Amniotic stem cell (primary cell): ENCODE results near the gene VAPB.
"Not testable (repeated sequence)": the region's sequence is repeated elsewhere in the genome, so short reads cannot be mapped to it uniquely, and the experiment has no call there.

Source experiments
- DNase-seq: peaks from one replicate; lab custom pipeline; 2025; lab: John Stamatoyannopoulos, UW

The VAPB gene

DNA sequence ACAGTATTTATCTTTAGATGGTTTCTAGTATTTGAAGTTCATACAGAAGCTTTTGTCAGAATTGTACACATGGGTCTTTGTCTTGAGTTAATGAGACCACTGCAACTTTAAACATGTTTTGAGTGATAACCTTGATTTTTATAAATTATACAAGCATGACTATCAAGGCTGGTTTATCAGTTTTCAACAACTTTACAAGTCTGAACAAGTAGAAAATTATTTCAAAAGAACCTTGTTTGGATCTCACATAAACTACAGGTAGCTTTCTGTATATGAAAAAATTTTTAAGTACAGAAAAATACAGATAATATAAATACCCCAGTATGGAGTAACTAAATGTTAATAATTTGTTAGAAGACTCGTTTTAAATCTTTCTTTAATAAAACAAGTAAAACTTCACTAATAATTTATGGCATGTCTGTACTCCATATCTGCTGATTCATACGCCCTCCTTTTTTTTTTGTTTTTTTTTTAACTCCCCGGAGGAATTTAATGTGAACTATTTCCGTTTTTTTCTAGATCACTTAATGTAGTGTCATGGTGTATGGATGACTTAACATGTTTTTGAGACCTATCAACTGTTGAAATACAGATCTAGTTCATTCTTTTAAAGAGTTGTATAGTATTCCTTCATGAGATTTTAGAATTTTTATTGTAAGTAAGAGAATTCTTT, 18.3 kb downstream of the VAPB start:
- no peak for DNase-seq

DNA sequence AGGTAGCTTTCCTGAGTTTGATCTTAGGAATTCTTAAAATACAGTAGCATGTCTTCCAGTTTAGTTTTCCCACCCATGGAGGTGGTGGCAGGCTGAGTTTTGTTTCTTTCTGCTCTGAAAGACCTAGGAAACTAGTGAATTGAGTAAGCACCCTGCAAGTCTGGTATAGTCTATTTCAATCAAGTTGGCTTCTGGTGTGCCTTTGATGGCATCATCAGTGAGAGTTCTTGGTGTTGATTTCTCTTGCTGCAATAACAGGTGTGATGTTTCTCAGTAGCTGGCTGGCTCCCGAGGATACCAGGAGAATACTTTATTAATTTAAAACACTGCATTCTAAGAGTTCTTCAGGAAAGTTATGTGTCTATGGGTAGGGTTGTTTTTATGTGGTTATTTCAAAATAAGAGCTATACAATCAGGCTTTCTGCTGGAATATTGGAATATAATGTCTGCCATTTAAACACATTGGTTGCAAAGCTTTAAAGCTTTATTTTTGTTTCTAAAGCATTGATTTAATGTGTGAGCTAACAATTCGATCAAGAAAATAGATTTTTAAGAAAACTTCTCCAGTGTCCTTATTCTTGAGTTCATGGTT, 19.0 kb downstream of the VAPB start:
- DNase-seq, result no peak

DNA sequence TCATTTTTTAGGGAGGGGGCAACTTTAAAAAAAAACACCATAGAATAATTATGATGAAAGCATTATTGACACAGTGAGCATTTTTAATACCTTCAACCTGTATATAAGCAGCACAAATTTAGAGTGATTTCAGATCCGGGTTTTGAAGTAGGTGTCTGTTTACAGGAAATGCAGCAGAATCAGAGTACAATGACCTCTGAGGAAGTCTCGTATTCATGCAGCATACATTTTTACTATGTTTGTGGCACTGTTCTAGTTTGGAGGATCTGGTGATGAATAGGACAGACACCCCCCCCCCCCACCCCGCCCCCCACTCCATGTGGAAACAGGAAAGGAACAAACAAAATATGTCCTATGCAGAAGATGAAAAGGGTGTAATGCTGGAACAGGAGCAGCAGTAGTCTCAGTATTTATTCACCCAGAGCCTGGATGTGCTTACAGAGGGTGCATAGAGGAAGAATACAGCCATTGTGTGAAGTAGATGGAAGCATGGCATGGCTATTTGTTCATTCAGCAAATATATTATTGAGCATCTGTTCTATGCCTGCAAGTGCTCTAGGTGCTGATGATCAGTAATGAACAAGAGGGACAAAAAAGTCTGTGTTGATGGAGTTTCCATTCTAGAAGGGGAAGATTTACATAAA, 19.7 kb downstream of the VAPB start:
- DNase-seq, result no peak

DNA sequence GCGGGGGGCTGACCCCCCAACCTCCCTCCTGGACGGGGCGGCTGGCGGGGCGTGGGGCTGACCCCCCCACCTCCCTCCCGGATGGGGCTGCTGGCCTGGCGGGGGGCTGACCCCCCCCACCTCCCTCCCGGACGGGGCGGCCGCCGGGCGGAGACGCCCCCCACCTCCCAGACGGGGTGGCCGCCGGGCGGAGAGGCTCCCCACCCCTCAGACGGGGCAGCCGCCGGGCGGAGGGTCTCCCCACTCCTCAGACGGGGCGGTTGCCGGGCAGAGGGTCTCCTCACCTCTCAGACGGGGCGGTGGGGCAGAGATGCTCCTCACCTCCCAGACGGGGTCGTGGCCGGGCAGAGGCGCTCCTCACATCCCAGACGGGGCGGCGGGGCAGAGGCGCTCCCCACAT, 25.2 kb downstream of the VAPB start:
- not testable (repeated sequence) for DNase-seq

DNA sequence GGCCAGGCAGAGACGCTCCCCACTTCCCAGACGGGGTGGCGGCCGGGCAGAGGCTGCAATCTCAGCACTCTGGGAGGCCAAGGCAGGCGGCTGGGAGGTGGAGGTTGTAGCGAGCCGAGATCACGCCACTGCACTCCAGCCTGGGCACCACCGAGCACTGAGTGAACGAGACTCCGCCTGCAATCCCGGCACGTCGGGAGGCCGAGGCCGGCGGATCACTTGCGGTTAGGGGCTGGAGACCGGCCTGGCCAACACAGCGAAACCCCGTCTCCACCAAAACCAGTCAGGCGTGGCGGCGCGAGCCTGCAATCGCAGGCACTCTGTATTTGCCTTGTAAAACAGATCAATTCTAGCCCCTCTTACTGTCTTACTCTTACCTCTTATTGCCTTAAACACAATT, 25.8 kb downstream of the VAPB start:
- DNase-seq, result not testable (repeated sequence)

DNA sequence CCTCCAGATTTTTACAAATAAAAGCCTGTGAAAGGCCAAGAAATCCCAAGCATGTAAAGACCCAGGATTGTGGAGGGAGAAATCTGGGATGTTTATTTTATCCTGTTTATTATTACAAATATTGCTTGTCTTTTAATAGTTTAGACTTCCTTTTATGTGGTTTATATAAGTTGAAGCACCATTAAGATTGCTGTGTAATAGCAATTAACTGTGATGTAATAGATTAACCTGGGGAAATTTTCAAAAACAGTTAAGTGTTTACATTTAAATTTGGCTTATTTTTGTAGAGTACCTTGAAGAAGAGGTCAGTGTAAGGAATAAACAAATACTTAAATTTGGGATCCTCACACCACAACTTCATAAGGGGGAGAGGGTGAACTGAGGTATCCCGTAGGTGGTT, 27.0 kb downstream of the VAPB start:
- no peak for DNase-seq

DNA sequence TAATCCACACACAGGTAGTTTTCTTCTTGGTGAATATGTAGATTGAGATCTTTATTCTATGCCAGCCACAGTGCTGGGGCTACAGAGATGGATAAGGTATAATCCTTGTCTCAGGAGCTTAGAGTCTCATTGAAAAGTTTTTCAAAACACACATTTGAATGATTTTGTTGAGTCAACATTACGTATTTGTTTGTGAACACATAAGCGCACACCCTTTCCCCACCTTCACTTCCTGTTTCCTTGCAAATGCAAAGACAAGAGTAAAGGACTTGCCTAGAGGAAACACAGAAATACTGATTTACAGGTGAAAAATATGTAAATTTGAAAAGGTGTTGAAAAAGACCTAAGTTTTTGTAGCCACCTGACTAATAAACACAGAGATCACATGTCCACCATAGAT, 27.8 kb downstream of the VAPB start:
- DNase-seq, result no peak

DNA sequence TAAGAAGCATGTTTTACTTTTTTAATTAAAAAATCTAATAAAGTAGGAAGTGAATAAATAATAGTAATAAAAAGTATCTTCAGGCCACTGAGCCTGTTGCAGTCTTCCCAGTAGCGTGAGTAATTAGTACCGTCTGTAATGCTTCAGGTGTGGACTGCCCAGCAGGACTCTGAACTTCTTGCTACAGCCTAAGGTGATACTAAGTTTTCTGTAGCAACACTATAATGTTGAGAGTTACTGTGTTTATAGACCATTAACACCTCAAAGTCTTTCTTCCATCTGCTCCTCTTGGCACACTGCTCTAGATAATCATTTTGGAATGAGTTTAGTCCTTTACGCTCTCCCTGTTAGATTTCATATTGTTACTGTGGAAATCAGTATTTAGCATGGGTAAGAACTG, 28.4 kb downstream of the VAPB start:
- no peak for DNase-seq

DNA sequence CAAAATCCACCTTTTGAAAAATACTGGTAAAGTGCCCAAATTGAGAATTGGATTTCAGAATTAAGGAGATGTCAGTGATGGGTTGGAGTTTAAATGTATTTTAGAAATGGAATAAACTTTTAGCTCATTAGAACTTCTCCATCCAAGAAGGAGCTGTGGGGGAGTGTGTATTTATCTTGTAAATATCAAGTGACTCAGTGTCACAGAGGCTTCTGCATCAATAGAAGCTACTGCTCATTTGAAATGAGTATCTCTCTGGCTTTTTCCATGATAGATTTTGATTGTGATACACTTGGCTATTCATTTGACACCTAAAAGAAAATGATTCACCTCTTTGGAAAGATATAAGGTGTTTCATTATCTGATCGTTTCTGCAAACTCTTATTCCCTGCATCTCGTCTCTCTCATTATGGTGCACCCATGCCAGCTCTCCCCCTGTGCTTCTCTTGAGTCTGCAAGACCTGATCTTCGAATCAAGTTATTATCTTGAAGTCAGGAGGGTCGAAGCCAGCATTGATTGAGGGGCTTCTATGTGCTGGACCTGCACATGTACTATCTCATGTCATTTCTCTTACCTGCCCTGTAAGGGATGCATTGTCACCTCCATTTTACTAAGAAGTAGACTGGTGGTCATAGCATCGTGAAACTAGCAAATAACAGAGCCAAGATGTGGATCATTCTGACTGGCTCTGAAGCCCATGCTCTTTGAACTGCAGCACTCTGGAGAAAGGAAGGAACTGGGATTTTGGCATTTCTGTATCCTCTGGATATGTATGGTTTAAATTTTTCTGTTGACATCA, 30.1 kb downstream of the VAPB start:
- DNase-seq, result no peak

DNA sequence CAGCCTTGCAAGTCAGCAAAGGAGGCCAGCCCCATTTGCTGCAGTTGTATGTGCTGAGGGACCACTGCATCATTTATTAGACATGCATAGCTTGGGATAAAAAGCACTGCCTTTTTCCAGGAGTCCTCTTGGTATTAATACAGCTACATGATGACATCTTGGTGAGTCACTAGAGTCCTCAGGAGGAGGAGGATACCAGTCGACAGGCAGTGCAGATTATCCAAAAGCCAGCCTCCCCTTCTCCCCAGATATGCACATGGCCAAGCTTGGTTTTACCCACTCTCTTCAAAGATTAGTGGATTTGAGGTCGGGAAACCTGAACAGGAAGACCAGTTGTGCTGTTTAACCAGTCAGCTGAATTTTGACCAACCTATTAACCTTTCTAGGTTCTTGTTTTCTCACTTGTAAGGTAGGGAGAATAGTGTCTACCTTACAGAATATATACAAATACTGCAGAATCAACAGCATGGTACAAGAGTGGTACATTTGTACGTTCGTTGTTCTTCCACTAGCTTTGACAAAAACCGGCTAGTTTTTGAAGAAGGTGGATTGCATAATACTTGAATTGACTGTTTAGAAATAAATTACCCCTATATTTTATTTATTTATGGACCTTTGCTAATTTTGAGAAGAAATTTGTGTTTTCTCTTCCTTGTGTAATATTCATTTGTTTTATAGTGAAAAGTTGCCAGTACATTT, 31.9 kb downstream of the VAPB start:
- DNase-seq, result no peak

DNA sequence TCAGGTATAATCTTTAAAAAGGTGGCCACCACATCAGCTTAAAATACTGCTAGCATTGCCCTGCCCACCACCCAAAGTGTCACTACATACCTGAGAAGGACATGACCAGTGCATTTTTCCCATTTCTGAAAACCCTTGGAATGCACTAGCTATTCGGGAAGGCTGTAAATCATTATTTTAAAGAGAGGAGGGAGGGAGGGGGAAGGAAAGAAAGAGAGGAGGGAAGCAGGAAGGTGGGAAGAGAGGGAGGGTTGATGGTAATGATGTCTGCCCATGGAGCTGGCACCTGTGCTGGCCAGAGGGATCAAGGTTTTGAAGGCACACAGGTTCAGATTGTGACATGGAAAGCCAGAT, 32.4 kb downstream of the VAPB start:
- DNase-seq, result no peak

DNA sequence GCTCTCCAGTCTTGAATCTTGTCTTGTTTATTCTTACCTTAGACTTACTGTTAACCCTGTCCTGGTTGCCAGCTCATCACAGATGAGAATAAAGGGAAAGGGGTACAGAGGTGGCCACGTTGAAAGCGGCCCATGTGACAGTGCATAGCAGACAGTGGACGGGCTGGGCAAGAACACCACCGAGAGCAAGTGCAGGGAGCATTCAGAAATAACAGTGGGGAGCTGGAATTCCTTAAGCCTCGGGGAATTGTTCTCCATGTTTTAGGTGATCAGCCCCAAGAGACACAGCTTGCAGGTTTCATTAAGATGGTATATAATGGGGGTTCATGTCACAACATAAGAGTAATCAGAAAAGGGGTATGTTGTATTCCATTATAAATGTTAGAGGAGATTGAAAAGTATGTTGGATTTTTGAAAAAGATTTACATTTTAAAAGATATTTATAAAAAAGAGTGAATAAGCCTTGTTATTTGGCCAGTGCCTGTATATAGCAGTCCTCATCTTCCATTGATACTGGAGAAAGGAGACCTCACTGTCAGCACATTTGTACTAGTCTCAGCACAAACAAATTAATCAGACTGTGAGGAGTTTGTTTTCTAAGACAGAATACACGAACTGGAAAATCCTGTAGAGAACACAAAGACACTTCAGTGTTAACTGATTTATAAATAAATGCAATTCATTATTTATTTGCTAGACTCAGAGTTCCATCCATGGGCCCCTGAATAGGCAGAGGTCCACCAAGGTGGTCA, 35.4 kb downstream of the VAPB start:
- no peak for DNase-seq

DNA sequence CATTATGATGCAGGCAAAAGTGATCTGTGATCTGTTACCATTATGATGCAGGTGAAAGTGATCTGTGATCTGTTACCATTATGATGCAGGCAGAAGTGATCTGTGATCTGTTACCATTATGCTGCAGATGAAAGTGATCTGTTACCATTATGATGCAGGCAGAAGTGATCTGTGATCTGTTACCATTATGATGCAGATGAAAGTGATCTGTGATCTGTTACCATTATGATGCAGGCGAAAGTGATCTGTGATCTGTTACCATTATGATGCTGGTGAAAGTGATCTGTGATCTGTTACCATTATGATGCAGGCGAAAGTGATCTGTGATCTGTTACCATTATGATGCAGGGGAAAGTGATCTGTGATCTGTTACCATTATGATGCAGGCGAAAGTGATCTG, 38.5 kb downstream of the VAPB start:
- not testable (repeated sequence) for DNase-seq

DNA sequence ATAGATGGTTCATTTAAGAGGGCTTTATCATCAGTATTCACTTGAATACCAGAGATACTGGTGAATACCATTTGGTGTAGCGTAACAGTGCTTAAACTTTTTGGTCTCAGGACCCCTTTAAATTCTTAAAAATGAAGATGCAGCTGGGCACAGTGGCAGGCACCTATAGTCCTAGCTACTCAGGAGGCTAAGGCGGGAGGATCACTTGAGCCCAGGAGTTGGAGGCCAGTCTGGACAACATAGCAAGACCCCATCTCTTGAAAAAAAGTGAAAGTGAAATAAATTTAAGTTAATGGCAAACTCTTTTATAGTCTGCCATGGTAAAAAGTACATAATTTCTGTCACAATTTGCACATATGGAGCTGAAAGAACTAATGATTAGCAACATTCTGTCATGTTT, 39.3 kb downstream of the VAPB start:
- no peak for DNase-seq

DNA sequence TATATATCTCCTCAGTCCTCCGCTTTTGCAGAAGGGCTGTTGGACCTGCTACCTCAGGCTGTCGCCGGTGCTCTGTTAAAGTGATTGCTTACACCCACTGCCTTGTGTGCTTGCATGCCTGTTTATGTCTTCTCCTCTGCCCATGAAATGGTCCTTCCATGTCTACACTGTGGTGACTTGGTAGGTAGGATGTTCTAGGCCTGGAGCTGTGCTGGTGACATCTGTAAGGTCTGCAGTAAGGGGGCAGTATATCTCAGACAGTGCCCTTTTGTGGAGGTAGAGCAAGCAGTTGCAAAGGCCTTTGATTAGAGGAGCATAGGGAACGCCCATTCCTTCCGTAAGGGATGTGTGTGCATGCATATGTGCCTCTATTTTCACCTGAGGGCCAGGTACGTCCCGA, 40.3 kb downstream of the VAPB start:
- DNase-seq, result no peak

DNA sequence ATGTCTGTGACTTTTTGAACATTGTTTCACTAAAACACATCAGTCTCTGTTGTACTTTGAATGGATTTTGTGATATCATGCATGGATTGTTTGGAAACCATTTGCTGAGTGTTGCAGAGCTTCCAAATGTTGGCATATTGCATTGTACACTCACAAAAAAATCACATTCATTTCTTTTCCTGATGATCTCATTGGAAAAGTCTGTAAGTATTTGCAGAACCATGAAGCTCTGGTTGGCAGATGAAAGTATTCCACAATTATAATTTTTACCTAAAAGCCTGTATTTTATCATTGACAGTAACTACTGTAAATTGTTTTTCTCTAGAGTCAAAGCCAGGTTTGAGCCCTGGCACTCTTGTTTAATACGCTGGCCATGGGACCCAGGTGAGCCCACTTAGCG, 42.1 kb downstream of the VAPB start:
- DNase-seq, result no peak

DNA sequence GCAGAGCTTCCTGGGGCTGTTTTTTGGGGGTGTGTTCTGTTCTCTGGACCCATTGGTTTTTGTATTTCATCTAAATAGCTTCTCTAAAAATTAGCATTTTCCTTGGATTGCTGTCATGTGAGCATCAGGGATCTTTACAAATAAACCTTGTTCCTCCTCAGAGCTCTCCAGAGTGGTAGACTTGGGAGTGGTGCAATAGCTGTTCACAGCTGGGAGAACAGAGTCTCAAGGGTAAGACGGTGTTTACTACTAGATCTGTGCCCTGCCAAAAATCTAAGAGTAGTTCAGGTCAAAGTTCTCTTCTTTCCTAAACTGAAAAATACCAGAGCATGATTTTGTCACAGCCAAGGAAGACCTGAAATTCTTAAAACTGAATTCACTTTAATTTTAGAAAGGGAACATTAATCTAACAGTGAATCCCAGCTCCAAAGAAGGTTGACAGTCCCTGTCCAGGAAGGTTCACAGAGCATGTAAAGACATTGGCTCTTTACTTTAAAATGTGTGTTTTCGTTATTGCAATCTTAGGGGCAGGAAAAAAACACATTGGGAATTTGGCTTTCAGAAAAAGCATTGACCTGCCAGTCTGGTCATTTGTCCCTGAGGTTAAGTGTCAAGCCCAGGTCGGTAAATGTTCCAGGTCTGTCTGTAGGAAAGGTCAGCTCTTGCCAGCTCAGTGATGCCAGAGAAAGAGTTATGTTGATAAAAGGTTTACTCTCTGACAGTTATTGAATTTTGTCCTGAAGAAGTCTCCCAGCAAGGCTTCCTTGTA, 43.3 kb downstream of the VAPB start:
- DNase-seq, result no peak

DNA sequence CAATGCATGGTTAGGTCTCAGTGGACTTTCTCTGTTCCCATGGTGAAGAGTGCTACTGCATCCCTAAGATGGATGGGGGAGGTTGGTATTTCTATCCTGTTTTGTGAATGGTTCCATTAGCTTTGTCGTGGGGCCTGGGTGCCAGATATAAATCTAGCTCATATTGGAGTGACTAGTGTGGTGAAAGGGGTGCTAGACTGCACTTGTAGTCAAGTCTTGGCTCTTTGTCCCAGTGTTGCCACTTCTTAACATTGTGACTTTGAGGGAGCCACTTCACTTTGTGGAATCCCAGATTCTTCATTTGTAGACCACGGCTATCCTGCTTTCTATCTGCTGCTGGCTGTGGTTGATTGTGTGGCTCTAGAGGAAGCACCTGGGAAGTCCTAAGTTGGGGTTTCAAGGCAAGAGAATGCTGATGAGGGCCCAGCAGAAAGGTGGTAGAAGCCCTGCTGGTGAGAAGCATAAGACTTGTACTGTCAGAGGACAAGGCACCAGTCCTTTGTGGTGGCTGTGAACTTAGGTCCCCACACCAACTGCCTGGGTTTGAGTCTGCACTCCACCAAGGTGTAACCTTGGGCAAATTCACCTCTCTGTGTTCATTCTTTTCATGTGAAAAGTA, 44.1 kb downstream of the VAPB start:
- no peak for DNase-seq

DNA sequence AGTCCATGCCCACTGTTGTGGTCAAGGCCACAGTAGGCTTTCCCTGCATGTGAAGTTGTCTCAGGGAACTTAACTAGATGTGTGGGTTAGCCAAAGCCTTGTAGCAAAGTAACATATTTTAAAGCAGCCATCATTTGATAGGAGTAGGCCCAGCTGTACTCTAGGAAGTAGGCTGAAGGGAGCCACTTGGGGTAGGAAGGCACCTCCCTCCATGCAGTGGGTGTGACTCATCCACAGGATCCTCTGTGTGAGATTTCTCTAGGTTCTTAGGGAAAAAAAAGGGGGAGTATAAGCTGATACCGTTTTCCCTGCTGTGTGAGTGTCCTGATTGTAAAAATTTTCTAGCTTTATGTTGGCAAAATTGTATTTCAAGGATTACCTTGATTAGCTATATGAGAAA, 44.7 kb downstream of the VAPB start:
- DNase-seq, result no peak

DNA sequence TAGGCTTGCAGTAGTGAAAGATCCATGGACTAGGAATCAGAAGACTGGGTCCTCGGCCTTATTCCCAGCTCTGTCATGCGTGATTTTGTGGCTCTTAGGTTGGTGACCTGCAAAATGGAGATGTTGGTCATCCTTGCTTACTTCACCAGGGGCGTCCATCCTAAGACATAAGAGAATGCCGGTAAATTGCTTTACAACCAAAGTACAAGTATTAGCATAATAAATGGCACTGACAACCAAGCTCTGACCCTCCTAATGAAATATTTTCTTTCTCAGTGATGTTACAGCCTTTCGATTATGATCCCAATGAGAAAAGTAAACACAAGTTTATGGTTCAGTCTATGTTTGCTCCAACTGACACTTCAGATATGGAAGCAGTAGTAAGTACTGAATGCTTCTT, 45.3 kb downstream of the VAPB start:
- no peak for DNase-seq
